Epithelial cell of esophagus (primary cell): ENCODE data around the gene TPO.

ENCODE experiments used
- DNase-seq: peaks from one replicate; pipeline ENCODE4 v3.0.0; 2010; ENCODE audit warnings: low read depth
- H3K4me3 ChIP-seq: 2 replicates; pipeline ENCODE4 v1.5.1; 2011; ENCODE audit warnings: mild to moderate bottlenecking, low read length, control low read depth
- CTCF ChIP-seq: IDR thresholded peaks from 2 replicates; pipeline ENCODE4 v1.5.1; 2011; ENCODE audit warnings: low read depth, mild to moderate bottlenecking, low read length, control low read depth, inconsistent platforms; ENCODE audit not compliant: insufficient read depth; ENCODE audit errors: missing control alignments

The TPO gene

GRCh38 chr2:1584051-1584531 is 170.8 kb downstream of the TPO start:
- no peak overlapping the region for H3K4me3 ChIP-seq
- TF ChIP-seq CTCF: no peak
- no peak for DNase-seq

DNA sequence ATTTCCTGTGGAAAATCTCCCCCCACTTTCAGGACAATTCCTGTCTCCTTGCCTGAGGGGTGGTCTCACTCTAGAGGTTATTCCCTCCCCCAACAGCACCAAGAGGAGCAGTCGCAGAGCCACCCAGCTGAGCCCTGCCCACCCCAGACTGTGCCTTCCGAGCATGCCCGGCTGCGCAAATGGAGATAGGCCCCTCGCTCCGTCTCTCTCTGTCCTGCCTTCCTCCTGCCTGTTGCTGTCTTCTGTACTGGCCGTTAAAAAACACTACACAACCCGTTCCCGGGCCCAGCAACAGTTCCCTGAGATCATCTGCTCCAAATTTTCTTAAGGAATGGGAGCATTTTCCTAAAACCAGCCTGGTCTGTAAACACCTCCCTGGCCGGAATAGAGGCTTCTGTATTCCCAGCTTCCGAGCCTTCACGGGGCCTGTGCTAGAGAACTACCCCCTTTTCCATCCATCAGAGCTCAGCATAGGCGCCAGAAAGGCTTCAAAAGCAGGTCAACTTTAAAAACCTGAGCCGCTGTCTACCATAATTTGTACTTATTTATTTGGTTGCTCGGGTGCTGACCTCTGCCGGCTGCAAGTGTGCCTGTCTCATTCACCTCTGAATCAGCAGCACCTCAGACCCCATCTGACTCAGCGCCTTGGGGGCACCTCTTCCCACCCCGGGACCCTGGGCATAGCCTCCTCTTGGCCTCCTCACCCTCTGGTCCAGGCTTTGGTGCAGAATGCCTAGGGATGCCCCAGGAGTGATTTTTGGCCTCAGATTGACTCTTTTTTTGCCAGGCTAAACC is 171.6 kb downstream of the TPO start:
- TF ChIP-seq CTCF: no peak
- no peak overlapping the region for H3K4me3 ChIP-seq
- no peak for DNase-seq

GRCh38 chr2:1585635-1586034 is 172.4 kb downstream of the TPO start:
- DNase-seq: no peak
- TF ChIP-seq CTCF: no peak
- H3K4me3 ChIP-seq: no peak overlapping the region

DNA sequence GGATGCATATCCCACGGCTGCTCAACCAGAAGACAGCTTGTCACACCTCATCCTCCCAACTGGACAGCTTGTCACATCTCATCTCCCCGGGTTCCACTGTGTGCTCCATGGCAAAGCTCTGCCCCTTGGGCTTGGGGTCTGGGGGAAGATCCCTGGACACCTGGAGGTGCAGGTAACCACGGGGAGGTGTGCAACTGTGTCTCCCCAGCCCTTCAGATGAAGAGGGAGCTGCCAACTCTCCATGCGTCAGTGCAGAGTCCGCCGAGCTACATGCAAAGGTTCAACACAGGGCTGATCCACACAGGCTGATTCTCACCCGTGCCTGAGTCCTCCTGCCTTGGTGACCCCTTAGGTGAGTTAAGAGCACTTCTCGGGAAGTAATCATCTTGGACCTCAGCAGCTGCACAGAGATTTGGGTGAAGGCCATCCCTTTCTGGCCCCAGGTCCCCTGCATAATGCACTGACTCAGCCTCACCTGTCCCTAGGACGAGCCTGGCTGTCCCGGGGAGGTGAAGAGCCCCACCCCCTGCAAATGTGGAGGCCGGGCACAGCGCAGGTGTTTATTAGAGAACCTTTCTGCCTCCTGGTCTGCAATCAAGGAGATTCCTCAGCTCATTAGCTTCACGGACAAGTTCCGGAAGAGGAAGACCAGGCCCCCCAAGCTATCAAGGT is 173.1 kb downstream of the TPO start:
- no peak overlapping the region for H3K4me3 ChIP-seq
- DNase-seq: no peak
- no peak for TF ChIP-seq CTCF

DNA sequence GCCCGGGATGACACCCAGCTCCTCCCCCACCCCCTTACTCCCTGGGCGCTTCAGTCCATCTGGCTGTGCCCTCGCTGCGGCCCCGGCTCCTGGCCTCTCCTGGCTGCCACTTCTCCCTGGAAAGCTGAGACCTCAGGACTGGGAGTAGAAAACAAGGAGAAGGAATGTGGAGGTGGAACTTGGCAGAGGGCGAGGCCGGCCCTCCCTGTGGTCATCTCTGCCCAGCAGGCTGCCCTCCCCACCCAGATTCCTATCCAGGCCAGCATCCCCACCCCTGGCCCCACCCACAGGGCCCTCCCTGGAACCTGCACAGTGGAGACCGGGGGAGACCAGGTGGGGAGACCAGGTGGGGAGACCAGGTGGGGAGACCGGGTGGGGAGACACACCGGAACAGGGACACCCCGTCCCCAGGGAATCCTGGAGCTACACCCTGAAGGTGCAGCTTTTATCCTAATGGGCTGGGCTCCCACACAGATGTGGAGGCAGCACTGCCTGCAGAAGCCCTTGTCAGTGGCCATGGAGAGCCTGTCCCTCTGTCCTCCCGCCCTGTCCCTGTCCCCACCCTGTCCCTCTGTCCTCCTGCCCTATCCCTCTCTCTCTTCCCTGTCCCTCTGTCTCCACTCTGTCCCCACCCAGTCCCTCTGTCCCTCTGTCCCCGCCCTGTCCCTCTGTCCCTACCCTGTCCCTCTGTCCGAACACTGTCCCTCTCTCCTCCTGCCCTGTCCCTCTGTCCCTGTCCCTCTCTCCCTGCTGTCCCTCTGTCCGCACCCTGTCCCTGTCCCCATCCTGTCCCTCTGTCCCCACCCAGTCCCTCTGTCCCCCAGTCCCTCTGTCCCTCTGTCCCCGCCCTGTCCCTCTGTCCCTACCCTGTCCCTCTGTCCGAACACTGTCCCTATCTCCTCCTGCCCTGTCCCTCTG is 173.9 kb downstream of the TPO start:
- TF ChIP-seq CTCF: no peak
- no peak overlapping the region for H3K4me3 ChIP-seq
- DNase-seq: no peak

DNA sequence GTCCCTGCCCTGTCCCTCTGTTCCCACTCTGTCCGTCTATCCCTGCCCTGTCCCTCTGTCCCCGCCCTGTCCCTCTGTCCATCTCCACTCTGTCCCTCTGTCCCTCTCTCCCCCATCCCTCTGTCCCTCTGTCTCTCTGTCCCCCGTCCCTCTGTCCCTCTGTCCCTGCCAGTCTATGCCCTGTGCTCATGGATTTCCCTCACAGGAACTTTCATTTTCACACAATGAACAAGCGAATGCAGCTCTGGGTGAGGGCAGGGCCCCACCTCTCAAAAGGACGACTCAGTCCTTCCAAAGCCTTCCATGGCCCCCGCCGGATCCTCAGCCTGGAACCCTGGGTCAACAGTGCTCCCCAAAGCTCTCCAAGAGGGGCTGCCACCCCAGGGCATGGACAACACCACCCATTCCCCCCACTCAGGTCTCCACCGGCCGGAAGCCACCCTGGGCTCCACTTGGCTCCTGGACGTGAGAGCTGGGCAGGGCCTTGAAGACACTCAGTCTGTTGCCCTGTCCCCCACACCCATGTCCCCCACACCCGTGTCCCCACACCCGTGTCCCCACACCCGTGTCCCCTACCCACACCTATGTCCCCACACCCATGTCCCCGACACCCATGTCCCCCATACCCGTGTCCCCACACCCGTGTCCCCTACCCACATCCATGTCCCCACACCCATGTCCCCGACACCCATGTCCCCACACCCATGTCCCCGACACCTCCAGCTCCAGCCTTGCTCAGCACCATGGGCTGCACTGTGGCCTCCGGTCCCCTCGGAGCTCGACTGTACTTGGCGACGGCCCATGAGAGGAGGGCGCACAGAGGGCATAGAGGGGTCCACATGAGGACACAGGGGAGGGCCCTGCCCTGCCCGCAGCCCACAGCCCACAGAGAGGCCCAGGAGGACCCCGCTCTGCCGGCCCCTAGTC is 175.1 kb downstream of the TPO start:
- no peak for DNase-seq
- no peak for TF ChIP-seq CTCF
- no peak overlapping the region for H3K4me3 ChIP-seq
